Measurements from ENCODE around the gene CABP7.

Gene CABP7

GRCh38 chr22:29739346-29739875 lies 19.6 kb downstream of the CABP7 start:
- in situ Hi-C loops (cut with HindIII; ENCODE audit: low sequenced_read_pairs), result no loop called here
- no peak for TF ChIP-seq CTCF (IDR thresholded peaks at IDR 0.05; ENCODE audit: low read depth, low read length, missing control alignments)
- no peak for DNase-seq (ENCODE audit: low read depth)
- no peak overlapping the region for H3K4me3 ChIP-seq (ENCODE audit: low read depth, low read length)

- TF ChIP-seq CTCF (IDR thresholded peaks at IDR 0.05; ENCODE audit: low read depth, low read length, missing control alignments), result no peak
- in situ Hi-C loops (cut with HindIII; ENCODE audit: low sequenced_read_pairs), result no loop called here
- DNase-seq (ENCODE audit: low read depth), result no peak
Observed at GRCh38 chr22:29740216-29740615, 20.4 kb downstream of the CABP7 start.

GRCh38 chr22:29741926-29742325 lies 22.1 kb downstream of the CABP7 start:
- H3K4me3 ChIP-seq (ENCODE audit: low read depth, low read length), result no peak overlapping the region
- no peak for DNase-seq (ENCODE audit: low read depth)
- in situ Hi-C loops (cut with HindIII; ENCODE audit: low sequenced_read_pairs), result no loop called here
- no peak for TF ChIP-seq CTCF (IDR thresholded peaks at IDR 0.05; ENCODE audit: low read depth, low read length, missing control alignments)

More at GRCh38 chr22:29740216-29740615, 20.4 kb downstream of the CABP7 start:
- H3K4me3 ChIP-seq (ENCODE audit: low read depth, low read length), result no peak overlapping the region

GRCh38 chr22:29742326-29742725 lies 22.5 kb downstream of the CABP7 start:
- in situ Hi-C loops (cut with HindIII; ENCODE audit: low sequenced_read_pairs), result no loop called here
- TF ChIP-seq CTCF (IDR thresholded peaks at IDR 0.05; ENCODE audit: low read depth, low read length, missing control alignments), result no peak
- H3K4me3 ChIP-seq (ENCODE audit: low read depth, low read length), result no peak overlapping the region
- DNase-seq (ENCODE audit: low read depth), result no peak

- DNase-seq (ENCODE audit: low read depth), result no peak
- in situ Hi-C loops (cut with HindIII; ENCODE audit: low sequenced_read_pairs), result no loop called here
- no peak for TF ChIP-seq CTCF (IDR thresholded peaks at IDR 0.05; ENCODE audit: low read depth, low read length, missing control alignments)
- H3K4me3 ChIP-seq (ENCODE audit: low read depth, low read length), result no peak overlapping the region
Observed at GRCh38 chr22:29744902-29745301, 25.1 kb downstream of the CABP7 start.

GRCh38 chr22:29747832-29748231 lies 28.0 kb downstream of the CABP7 start:
- TF ChIP-seq CTCF (IDR thresholded peaks at IDR 0.05; ENCODE audit: low read depth, low read length, missing control alignments), result no peak
- H3K4me3 ChIP-seq (ENCODE audit: low read depth, low read length), result no peak overlapping the region
- DNase-seq (ENCODE audit: low read depth), result no peak
- in situ Hi-C loops (cut with HindIII; ENCODE audit: low sequenced_read_pairs), result no loop called here
